Mucosa of descending colon (tissue), 3 donors: ENCODE data around the gene CYSTM1. TPM values are rescaled to one million over a fixed set of nuclear protein-coding genes. Genes with fewer than 3 reads are reported as not detected.

Source experiments
- ATAC-seq: fragments of 200-7000 bp; cut with Tn5 transposase; one replicate; pipeline ENCODE4 v1.9.1; 2020; ENCODE audit warnings: mild to moderate bottlenecking, moderate library complexity
- DNase-seq, 3 donors: peaks; one replicate each; pipeline ENCODE4 v3.0.0-alpha.2; 2020
- H3K36me3 ChIP-seq: fragments of 200-600 bp; one replicate; pipeline ENCODE4 v1.8.0; 2021; ENCODE audit warnings: low read depth, mild to moderate bottlenecking
- H3K4me1 ChIP-seq: fragments of 200-600 bp; one replicate; pipeline ENCODE4 v1.8.0; 2021; ENCODE audit warnings: low read depth, mild to moderate bottlenecking
- H3K4me3 ChIP-seq: fragments of 200-600 bp; one replicate; pipeline ENCODE4 v1.8.0; 2021; ENCODE audit warnings: mild to moderate bottlenecking
- H3K9me3 ChIP-seq: fragments of 200-600 bp; one replicate; pipeline ENCODE4 v1.8.0; 2021; ENCODE audit warnings: mild to moderate bottlenecking
- CTCF ChIP-seq: fragments of 200-600 bp; IDR thresholded peaks from one replicate; pipeline ENCODE4 v1.8.0; 2022; ENCODE audit warnings: antibody characterized with exemption, mild to moderate bottlenecking
- intact Hi-C, 2 donors: fragments of 100-400 bp; cut with DNase I in 1 of 2; cut with micrococcal nuclease in 1 of 2; formaldehyde crosslinking; loops; one replicate each; pipeline versions ENCODE4 v1.11.0 to v1.11.1; 2022; cut with DNase I, micrococcal nuclease
- total RNA-seq, 3 donors: library from RNA; stranded (reverse); fragmentation: NEBNext Ultra II Directional in 2 of 3; extraction: Animal tissue kit (Norgen Biotek cat#: 25700) in 2 of 3; gene quantifications; one replicate each; pipeline versions ENCODE4 v1.2.1 to v1.2.4, GENCODE V29; 2021 to 2023
- donor health status: DM: no; HTN: no; CAD: no; lungs with moderate emphysema.
- donor health status: DM: no; HTN: no; CAD: no.
- donor health status: DM: no; HTN: yes; CAD: no.

CYSTM1 gene
- total RNA-seq, 3 donors from 2014 or later = 76.3 to 175 (median 136) TPM

GRCh38 chr5:140253985-140254384 is 79.0 kb downstream of the CYSTM1 start:
- peak; percentile 91 for ATAC-seq
- DNase-seq = peak; percentile 61 to 71 (median 62)
- H3K4me1 ChIP-seq = peaks cover 22% of the 10 kb centered on the region
- intact Hi-C loops = no loop called here
- H3K36me3 ChIP-seq = no peaks in the 10 kb centered on the region
- no peak overlapping the region for H3K4me3 ChIP-seq
- no peaks in the 10 kb centered on the region for H3K9me3 ChIP-seq
- TF ChIP-seq CTCF = no peak

GRCh38 chr5:140255460-140256157 is 80.6 kb downstream of the CYSTM1 start:
- peaks cover 27% of the 10 kb centered on the region for H3K4me1 ChIP-seq
- DNase-seq (no peak), ATAC-seq (no peak)
- no peaks in the 10 kb centered on the region for H3K36me3 ChIP-seq
- intact Hi-C loops = no loop called here
- H3K9me3 ChIP-seq = no peaks in the 10 kb centered on the region
- H3K4me3 ChIP-seq = no peak overlapping the region
- no peak for TF ChIP-seq CTCF

- ATAC-seq (no peak), DNase-seq (no peak)
- H3K4me1 ChIP-seq = peaks cover 33% of the 10 kb centered on the region
- H3K36me3 ChIP-seq = no peaks in the 10 kb centered on the region
- H3K4me3 ChIP-seq = no peak overlapping the region
- TF ChIP-seq CTCF = no peak
- H3K9me3 ChIP-seq = no peaks in the 10 kb centered on the region
- intact Hi-C loops = no loop called here
Observed at GRCh38 chr5:140256726-140257125, 81.7 kb downstream of the CYSTM1 start.

- H3K4me3 ChIP-seq = no peak overlapping the region
- H3K4me1 ChIP-seq = peaks cover 42% of the 10 kb centered on the region
- DNase-seq (no peak), ATAC-seq (no peak)
- intact Hi-C loops = no loop called here
- no peaks in the 10 kb centered on the region for H3K9me3 ChIP-seq
- TF ChIP-seq CTCF = no peak
- no peaks in the 10 kb centered on the region for H3K36me3 ChIP-seq
Observed at GRCh38 chr5:140258016-140258415, 83.0 kb downstream of the CYSTM1 start.

- H3K4me1 ChIP-seq = peaks cover 34% of the 10 kb centered on the region
- H3K9me3 ChIP-seq = no peaks in the 10 kb centered on the region
Observed at GRCh38 chr5:140258873-140259272, 83.9 kb downstream of the CYSTM1 start.

More at GRCh38 chr5:140258873-140259272, 83.9 kb downstream of the CYSTM1 start:
- DNase-seq = no peak
- TF ChIP-seq CTCF = no peak
- H3K4me3 ChIP-seq = no peak overlapping the region
- no peaks in the 10 kb centered on the region for H3K36me3 ChIP-seq
- ATAC-seq = no peak
- intact Hi-C loops = no loop called here
